Duodenal mucosa (tissue), 2 donors: ENCODE measurements around the gene STARD7.

ENCODE experiments used
- H3K27ac ChIP-seq: one replicate; pipeline ENCODE4 v1.7.0; 2013; ENCODE audit warnings: low read depth, low read length
- H3K27me3 ChIP-seq, 2 donors: one replicate each; pipeline ENCODE4 v1.7.0; 2013; ENCODE audit warnings: low read length in 2 of 2, control low read depth in 1 of 2; ENCODE audit not compliant: insufficient read depth in 2 of 2, control insufficient read depth in 1 of 2
- H3K36me3 ChIP-seq, 2 donors: one replicate each; pipeline ENCODE4 v1.7.0; 2013; ENCODE audit warnings: low read length in 2 of 2, control low read depth in 1 of 2; ENCODE audit not compliant: insufficient read depth in 2 of 2, control insufficient read depth in 1 of 2
- H3K4me1 ChIP-seq, 2 donors: one replicate each; pipeline ENCODE4 v1.7.0; 2013; ENCODE audit warnings: low read length in 2 of 2, control low read depth in 1 of 2; ENCODE audit not compliant: insufficient read depth in 2 of 2, control insufficient read depth in 1 of 2
- H3K4me3 ChIP-seq, 2 donors: one replicate each; pipeline ENCODE4 v1.7.0; 2013; ENCODE audit warnings: low read length in 2 of 2, low read depth in 1 of 2
- H3K9ac ChIP-seq, 2 donors: one replicate each; pipeline ENCODE4 v1.7.0; 2013; ENCODE audit warnings: low read length in 2 of 2, low read depth in 1 of 2
- H3K9me3 ChIP-seq, 2 donors: one replicate each; pipeline ENCODE4 v1.7.0; 2013; ENCODE audit warnings: low read length in 2 of 2, control low read depth in 1 of 2; ENCODE audit not compliant: control insufficient read depth in 1 of 2

The STARD7 gene

DNA sequence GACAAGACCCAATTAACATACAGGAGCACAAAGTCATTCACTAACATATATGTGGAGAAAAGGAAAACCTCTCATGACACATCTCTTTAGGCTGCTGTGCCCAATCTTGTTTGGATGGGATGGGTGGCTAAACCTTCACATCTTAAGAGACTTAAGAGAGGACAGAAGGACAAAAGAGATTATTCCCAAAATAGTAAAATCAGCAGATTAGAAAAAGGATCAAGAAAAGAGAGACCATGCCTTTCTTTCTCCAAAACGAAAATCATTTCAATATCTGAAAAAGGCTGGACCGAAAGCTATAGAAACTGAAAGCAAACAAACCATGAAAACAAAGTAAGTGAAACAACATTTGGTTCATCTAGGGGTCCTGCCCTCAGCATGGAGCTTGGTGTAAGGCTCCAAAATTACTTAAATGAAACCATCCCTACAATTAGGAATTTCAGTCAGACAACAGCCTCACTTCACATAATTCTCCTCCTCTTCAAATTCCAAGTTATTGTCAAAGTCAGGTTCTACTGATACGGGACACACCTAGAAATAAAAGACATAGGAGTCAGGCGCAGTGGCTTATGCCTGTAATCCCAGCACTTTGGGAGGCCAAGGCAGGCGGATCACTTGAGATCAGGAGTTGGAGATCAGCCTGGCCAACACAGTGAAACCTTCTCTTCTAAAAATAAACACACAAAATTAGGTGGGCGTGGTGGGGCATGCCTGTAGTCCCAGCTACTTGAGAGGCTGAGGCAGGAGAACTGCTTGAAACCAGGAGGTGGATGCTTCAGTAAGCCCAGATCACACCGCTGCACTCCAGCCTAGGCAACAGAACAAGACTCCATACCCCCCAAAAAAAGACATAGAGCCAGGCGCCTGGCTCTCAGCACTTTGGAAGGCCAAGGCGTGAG, 5.2 kb downstream of the STARD7 start:
- no peaks in the 10 kb centered on the region for H3K27me3 ChIP-seq
- H3K9me3 ChIP-seq = no peaks in the 10 kb centered on the region
- H3K27ac ChIP-seq = peak overlapping the region; percentile 17
- peak overlapping the region; percentile 20 to 43 for H3K9ac ChIP-seq
- H3K36me3 ChIP-seq = peaks cover 0 to under 1% of the 10 kb centered on the region in 2 donors
- peaks cover 67 to 76% of the 10 kb centered on the region in 2 donors for H3K4me1 ChIP-seq
- H3K4me3 ChIP-seq = peak overlapping the region; percentile 53 to 59

DNA sequence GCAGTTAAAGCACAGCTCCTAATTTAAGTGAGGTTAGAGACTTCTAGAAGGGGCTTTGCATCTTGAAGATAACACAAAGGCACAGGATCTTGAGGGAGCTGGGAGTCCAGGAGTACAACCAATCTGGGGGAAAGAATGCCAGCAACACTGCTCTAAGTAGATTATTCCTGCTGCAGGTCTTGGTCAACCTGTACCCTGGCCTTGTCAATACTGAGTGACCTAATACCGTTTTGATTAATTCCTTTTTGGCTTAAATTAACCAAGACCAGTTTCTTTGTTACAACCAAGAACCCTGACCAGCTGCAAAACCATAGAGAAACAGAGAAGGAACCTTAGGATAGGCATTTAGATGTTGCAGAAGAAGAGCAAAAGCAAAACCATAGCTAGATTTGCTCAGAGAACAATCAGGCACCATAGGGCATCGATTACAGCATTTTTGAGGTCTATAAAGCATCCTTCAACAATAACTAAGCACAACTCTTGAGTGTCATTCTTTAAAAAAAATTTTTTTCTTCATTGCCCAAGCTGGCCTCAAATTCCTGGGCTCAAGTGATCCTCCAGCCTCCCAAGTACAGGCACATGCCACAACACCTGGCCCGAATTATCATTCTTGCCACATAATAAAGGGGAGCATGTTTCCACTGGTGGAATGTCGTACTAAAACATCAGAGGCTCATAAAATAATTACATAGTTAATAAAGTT, 6.3 kb downstream of the STARD7 start:
- no peak overlapping the region for H3K27ac ChIP-seq
- H3K9ac ChIP-seq = no peak overlapping the region
- peak overlapping the region in 1 of 2 donors; percentile 28 for H3K4me3 ChIP-seq
- peaks cover 0 to 2% of the 10 kb centered on the region in 2 donors for H3K36me3 ChIP-seq
- no peaks in the 10 kb centered on the region for H3K9me3 ChIP-seq
- H3K27me3 ChIP-seq = no peaks in the 10 kb centered on the region
- peaks cover 63 to 74% of the 10 kb centered on the region in 2 donors for H3K4me1 ChIP-seq

DNA sequence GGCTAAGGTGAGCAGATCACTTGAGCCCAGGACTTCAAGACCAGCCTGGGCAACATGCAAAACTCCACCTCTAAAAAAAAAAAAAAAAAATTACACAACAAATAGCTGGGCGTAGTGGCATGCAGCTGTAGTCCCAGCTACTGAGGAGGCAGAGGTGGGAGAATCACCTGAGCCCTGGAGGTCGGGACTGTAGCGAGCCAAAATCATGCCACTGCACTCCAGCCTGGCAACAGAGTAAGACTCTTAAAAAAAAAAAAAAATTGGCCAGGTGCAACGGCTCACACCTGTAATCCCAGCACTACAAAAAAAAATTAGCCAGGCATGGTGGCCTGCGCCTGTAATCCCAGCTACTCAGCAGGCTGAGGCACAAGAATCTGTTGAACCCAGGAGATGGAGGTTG, 7.3 kb downstream of the STARD7 start:
- H3K36me3 ChIP-seq = peaks cover 0 to 2% of the 10 kb centered on the region in 2 donors
- no peak overlapping the region for H3K27ac ChIP-seq
- no peak overlapping the region for H3K4me3 ChIP-seq
- peaks cover 54 to 67% of the 10 kb centered on the region in 2 donors for H3K4me1 ChIP-seq
- H3K27me3 ChIP-seq = no peaks in the 10 kb centered on the region
- H3K9ac ChIP-seq = no peak overlapping the region
- no peaks in the 10 kb centered on the region for H3K9me3 ChIP-seq

DNA sequence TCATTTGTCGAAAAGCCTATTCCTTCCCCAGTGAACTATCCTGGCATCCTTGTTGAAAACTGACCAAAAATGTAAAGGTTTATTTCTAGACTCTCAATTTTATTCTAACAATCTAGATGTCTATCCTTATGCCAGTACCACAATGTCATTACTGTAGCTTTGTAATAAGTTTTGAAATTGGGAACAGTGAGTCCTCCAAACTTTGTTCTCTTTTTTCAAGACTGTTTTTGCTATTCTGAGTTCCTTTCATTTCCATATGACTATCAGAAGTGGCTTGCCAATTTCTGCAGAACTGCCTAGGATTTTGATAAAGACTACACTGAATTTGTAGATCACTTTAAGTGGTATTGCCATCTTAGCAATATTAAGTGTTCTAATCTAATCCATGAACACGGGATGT, 9.7 kb downstream of the STARD7 start:
- Histone ChIP-seq H3K27ac (no peak overlapping the region), H3K4me3 (no peak overlapping the region), H3K9ac (no peak overlapping the region), H3K4me1 (peaks cover 36 to 49% of the 10 kb centered on the region in 2 donors), H3K27me3 (no peaks in the 10 kb centered on the region), H3K36me3 (peaks cover 7 to 19% of the 10 kb centered on the region in 2 donors), H3K9me3 (no peaks in the 10 kb centered on the region)

DNA sequence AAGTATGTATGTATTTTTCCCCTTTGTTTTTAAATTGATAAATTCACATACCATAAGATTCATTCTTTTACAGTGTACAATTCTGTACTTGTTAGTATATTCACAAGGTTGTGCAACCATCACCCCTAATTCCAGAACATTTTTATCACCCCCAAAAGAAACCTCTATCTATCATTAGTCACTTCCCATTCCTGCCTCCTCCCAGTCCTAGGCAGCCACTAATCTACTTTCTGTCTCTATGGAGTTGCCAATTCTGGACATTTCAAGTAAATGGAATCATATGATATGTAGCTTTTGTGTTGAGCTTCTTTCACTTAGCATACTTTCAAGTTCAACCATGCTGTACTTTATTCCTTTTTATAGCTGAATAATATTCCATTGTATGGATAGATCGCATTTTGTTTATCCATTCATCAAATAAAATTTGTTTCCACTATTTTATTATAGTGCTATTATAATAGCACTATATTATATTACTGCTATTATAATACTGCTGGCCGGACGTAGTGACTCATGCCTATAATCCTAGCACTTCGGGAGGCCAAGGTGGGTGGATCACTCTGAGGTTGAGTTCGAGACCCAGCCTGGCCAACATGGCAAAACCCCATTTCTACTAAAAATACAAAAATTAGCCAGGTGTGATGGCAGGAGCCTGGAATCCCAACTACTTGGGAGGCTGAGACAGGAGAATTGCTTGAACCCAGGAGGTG, 10.9 kb downstream of the STARD7 start:
- no peak overlapping the region for H3K9ac ChIP-seq
- H3K4me3 ChIP-seq = no peak overlapping the region
- peaks cover 24 to 37% of the 10 kb centered on the region in 2 donors for H3K4me1 ChIP-seq
- peaks cover 13 to 31% of the 10 kb centered on the region in 2 donors for H3K36me3 ChIP-seq
- H3K27me3 ChIP-seq = no peaks in the 10 kb centered on the region
- no peak overlapping the region for H3K27ac ChIP-seq
- H3K9me3 ChIP-seq = no peaks in the 10 kb centered on the region

DNA sequence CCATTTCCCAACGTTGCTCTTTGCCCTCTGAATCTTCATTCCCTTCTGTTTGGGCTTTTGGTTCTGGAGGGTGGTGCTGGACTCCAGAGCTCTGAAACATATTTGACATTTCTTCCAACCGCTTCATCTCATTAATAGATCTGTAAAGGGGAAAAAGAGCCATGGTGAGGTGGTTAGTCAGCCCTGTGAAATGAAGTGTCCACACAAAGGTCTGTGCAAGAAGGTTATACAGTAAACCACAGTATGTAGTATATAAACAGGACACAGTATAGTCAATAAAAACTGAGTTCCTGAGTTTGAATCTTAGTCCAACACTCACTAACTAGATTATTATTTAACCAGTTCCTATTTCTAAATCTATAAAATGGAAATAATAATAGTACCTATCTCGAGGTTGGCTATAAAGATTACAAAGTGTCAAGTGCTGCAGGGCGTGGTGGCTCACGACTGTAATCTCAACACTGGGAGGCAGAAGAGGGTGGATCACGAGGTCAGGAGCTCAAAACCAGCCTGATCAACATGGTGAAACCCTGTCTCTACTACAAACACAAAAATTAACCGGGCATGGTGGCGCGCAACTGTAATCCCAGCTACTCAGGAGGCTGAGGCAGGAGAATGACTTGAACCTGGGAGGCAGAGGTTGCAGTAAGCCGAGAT, 13.1 kb downstream of the STARD7 start:
- Histone ChIP-seq H3K27ac (no peak overlapping the region), H3K4me1 (peaks cover 5 to 21% of the 10 kb centered on the region in 2 donors), H3K27me3 (no peaks in the 10 kb centered on the region), H3K9ac (no peak overlapping the region), H3K36me3 (peaks cover 28 to 52% of the 10 kb centered on the region in 2 donors), H3K4me3 (no peak overlapping the region), H3K9me3 (no peaks in the 10 kb centered on the region)

DNA sequence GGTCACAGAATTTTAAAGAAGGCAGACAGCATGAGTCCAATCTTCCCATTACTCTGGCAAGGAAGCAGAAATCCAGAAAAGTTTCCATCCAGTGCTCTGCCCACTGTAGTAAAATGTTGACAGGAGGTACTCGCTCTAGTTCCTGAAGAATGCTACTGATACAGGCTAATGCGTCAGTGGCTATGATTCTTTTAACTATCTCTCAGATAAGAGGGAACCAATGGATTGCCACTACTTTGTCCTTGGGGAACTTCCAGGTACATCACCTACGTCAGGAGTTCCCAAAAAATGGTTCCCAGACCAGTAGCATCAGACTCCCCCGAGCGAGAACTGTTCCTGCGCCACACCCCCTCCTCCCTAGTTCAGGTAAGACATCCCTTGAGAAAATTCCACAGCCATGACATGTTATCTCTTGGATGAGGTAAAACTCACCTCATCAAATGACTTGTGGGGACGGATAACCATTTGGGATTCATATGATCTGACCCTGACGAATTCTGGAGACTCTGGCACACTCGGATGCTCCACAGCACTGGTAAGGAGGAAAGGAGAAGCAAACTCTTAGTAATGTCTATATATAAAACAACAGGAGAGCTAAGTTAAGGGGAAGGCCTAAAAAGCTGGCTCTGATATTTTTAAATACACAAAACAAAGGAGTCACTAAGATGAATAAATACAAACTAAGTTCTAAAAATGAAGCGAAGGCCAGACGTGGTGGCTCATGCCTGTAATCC, 16.5 kb downstream of the STARD7 start:
- Histone ChIP-seq H3K27ac (no peak overlapping the region), H3K4me3 (no peak overlapping the region), H3K4me1 (peaks cover 5% of the 10 kb centered on the region in 2 donors), H3K9me3 (no peaks in the 10 kb centered on the region), H3K27me3 (no peaks in the 10 kb centered on the region), H3K9ac (no peak overlapping the region), H3K36me3 (peaks cover 36 to 65% of the 10 kb centered on the region in 2 donors)

DNA sequence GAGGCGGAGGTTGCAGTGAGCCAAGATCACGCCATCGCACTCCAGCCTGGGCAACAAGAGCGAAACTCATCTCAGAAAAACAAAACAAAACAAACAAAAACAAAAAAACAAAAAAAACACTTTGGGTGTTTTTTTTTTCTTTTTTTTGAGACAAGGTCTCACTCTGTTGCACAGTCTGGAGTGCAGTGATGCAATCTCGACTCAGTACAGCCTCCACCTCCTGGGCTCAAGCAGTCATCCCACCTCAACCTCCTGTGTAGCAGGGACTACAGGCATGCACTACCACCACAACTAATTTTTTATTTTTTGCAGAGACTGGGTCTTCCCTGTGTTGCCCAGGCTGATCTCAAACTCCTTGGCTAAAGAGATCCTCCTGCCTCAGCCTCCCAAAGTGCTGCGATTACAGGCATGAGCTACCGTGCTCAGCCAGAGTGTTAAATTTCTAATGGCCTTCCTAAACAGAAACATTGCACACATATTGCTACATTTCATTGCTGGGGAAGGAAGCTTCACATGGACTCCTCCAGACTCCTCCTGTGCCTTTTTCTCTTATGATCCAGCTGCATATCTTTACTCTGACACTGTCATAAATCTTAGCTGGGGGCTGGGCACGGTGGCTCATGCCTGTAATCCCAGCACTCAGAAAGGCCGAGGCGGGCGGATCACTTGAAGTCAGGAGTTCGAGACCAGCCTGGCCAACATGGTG, 19.7 kb downstream of the STARD7 start:
- peaks cover 56 to 81% of the 10 kb centered on the region in 2 donors for H3K36me3 ChIP-seq
- H3K27me3 ChIP-seq = no peaks in the 10 kb centered on the region
- no peaks in the 10 kb centered on the region for H3K9me3 ChIP-seq
- no peak overlapping the region for H3K9ac ChIP-seq
- H3K27ac ChIP-seq = no peak overlapping the region
- no peaks in the 10 kb centered on the region for H3K4me1 ChIP-seq
- H3K4me3 ChIP-seq = no peak overlapping the region

DNA sequence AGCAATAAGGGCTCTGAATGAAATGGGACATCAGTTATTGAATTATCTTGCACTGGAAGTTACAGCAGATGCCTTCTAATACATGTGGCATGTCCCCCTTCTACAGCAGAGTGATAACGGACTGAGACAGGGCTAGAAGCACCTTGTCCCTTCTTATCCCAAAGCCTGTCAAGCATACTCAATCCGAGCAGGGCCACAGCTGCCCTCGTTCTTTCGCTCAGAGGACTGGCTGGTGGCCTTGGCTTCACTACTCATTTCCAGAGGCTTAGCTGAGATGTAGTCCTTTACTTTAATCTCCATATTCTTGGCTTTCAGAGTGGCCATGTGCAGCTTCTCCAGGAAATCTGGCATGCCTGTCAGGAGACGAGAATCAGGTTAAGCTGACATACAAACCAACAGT, 22.1 kb downstream of the STARD7 start:
- no peak overlapping the region for H3K4me3 ChIP-seq
- peaks cover 37 to 57% of the 10 kb centered on the region in 2 donors for H3K36me3 ChIP-seq
- H3K27ac ChIP-seq = no peak overlapping the region
- no peak overlapping the region for H3K9ac ChIP-seq
- no peaks in the 10 kb centered on the region for H3K27me3 ChIP-seq
- no peaks in the 10 kb centered on the region for H3K4me1 ChIP-seq
- no peaks in the 10 kb centered on the region for H3K9me3 ChIP-seq
